Inflammatory macrophage treated with lipopolysaccharide for 4 hours (primary cell): ENCODE results near the gene TRABD.

Experiments used
- DNase-seq: peaks from one replicate; pipeline ENCODE4 v3.0.0-alpha.2; 2020

The TRABD gene

GRCh38 chr22:50246242-50247175 lies 60.8 kb downstream of the TRABD start:
- no peak for DNase-seq

DNA sequence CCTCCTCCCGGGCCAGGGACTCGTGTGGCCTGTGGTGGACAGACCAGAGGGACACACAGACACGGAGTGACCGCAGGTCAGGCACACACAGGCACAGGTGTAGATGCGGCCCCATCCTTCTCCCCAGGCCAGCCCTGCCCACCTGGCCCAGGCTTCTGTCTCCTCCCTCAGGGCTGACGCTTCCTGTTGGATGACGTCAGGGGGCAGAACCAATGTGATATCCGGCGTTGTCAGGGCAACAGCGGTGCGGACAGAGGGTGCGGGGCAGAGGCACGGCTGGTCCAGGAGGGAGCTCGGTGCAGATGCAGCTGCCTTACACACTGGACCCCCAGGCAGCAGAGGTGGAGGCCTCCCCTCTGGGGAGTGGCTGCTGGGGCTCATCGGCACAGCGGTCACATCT lies 62.0 kb downstream of the TRABD start:
- DNase-seq = peak; percentile 49

DNA sequence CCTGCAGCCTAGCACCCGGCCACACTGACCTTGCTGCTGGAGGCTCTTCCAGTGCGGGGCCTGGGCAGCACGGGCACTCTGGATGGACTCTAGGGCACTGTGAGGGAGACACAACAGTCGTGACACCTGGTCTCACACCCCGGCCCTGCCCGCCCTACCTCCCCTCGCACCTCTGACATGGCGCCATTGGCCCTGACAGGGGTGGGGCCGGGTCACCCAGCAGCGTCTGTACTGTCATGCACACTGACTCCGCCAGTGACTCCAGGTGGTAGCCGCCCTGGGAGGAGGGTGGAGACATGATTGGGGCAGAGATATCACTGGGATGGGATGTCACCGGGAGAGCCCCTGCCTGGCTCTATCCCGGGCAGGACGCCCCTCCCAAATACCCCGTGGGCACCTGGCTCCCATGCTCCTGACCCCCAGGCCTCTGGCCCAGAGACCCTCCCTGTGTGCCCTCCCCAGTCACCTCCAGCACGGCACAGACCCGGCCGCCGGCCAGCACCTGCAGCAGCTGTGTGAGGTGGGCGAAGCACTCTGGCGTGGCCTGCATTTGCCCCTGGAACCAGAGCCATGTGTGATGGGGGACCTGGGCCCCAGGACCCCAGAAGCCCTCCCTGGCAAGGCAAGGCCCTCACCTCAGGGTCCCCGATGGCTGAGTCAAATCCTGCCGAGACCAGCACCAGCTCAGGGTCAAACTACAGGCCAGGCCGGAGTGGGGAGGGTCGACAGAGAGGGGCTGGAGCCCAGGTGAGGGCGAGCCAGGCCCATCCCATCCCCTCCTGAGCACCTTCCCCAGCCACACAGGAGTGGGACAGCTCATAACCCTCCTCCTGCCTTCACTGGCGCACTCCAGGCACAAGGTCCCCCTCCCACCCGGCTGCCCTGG lies 62.7 kb downstream of the TRABD start:
- DNase-seq = no peak
